ENCODE results near the gene PPEF2. TPM values are rescaled to one million over a fixed set of nuclear protein-coding genes. Genes with fewer than 3 reads are reported as not detected.
"Not testable (repeated sequence)": the region's sequence is repeated elsewhere in the genome, so short reads cannot be mapped to it uniquely, and the experiment has no call there.

The PPEF2 gene
- total RNA-seq, 2 donors from 2014 or later, result not detected

GRCh38 chr4:75849461-75849860 is 52.8 kb downstream of the PPEF2 start:
- H3K27ac ChIP-seq, result no peak overlapping the region
- TF ChIP-seq POLR2AphosphoS5 (IDR thresholded peaks at IDR 0.05) (no peak), CTCF (IDR thresholded peaks at IDR 0.05) (no peak), POLR2A (IDR thresholded peaks at IDR 0.05) (no peak)
- H3K4me3 ChIP-seq, result no peak overlapping the region
- WGBS, result 91% methylated on average over 6 of the region's 6 CpGs
- H3K36me3 ChIP-seq, result no peaks in the 10 kb centered on the region
- H3K4me1 ChIP-seq (replicated peaks), result no peaks in the 10 kb centered on the region
- intact Hi-C loops (cut with DNase I), result loop anchor here (5.0 to 10.0 kb wide), 2 partner anchors 127 to 175 kb away; partner anchors contain the start of genes G3BP2 and USO1
- no peaks in the 10 kb centered on the region for H3K27me3 ChIP-seq (replicated peaks; ENCODE audit: insufficient read depth)
- no peak for DNase-seq (ENCODE audit: low spot score)
- no peaks in the 10 kb centered on the region for H3K9me3 ChIP-seq

- Histone ChIP-seq H3K4me1 (replicated peaks) (no peaks in the 10 kb centered on the region), H3K4me3 (no peak overlapping the region), H3K27ac (no peak overlapping the region), H3K36me3 (no peaks in the 10 kb centered on the region), H3K27me3 (replicated peaks; ENCODE audit: insufficient read depth) (no peaks in the 10 kb centered on the region), H3K9me3 (no peaks in the 10 kb centered on the region)
- no peak for DNase-seq (ENCODE audit: low spot score)
- WGBS, result 82% methylated on average over 4 of the region's 4 CpGs
- intact Hi-C loops (cut with DNase I), result loop anchor here (5.0 to 10.0 kb wide), 2 partner anchors 127 to 174 kb away; partner anchors contain the start of genes G3BP2 and USO1
- no peak for TF ChIP-seq CTCF (IDR thresholded peaks at IDR 0.05)
- no peak for TF ChIP-seq POLR2A (IDR thresholded peaks at IDR 0.05)
Measured at GRCh38 chr4:75848891-75849290, 53.4 kb downstream of the PPEF2 start.

- not testable (repeated sequence) for H3K27me3 ChIP-seq (replicated peaks; ENCODE audit: insufficient read depth); H3K27ac ChIP-seq; H3K36me3 ChIP-seq; H3K9me3 ChIP-seq; H3K4me3 ChIP-seq; H3K4me1 ChIP-seq (replicated peaks)
- intact Hi-C loops (cut with DNase I), result loop anchor here (5.0 to 10.0 kb wide), 2 partner anchors 126 to 173 kb away; partner anchors contain the start of genes G3BP2 and USO1
- peak; percentile 27 for DNase-seq (ENCODE audit: low spot score)
- peak; percentile 30 to 61 (median 56) for TF ChIP-seq CTCF (IDR thresholded peaks at IDR 0.05)
- TF ChIP-seq POLR2AphosphoS5 (IDR thresholded peaks at IDR 0.05), result peak; percentile 16
- WGBS, result 23% methylated on average over 14 of the region's 14 CpGs
Measured at GRCh38 chr4:75848171-75848760, 54.0 kb downstream of the PPEF2 start.

DNA sequence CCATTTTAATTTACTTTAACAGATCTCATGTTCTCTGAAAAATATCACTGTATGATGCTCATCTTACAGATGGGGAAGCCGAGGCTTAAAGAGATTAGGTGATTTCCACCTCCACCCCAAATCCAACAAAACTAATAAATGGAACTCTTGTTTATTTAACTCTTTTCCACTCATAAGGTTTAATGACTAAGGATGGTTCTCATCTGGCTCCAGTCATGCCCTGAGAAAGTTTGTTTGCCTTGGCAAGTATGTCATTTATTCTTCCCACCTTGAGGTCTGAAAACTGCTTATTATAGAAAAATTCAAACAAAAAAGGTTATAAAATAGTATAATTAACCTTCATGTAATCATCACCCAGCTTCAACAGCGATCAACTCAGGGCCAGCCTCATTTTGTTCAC is 56.3 kb downstream of the PPEF2 start:
- WGBS, result 64% methylated on average over 2 of the region's 2 CpGs
- TF ChIP-seq CTCF (IDR thresholded peaks at IDR 0.05) (no peak), POLR2A (IDR thresholded peaks at IDR 0.05) (no peak), POLR2AphosphoS5 (IDR thresholded peaks at IDR 0.05) (no peak)
- Histone ChIP-seq H3K27ac (no peak overlapping the region), H3K36me3 (no peaks in the 10 kb centered on the region), H3K4me1 (replicated peaks) (no peaks in the 10 kb centered on the region), H3K9me3 (no peaks in the 10 kb centered on the region), H3K27me3 (replicated peaks; ENCODE audit: insufficient read depth) (no peaks in the 10 kb centered on the region), H3K4me3 (no peak overlapping the region)
- DNase-seq (ENCODE audit: low spot score), result no peak
- intact Hi-C loops (cut with DNase I), result loop anchor here (5.0 to 10.0 kb wide), 2 partner anchors 124 to 171 kb away; partner anchors contain the start of genes G3BP2 and USO1

- intact Hi-C loops (cut with DNase I), result loop anchor here (10.0 kb wide), 1 partner anchor 169 kb away; the partner anchor contains the start of gene G3BP2
- Histone ChIP-seq H3K27me3 (replicated peaks; ENCODE audit: insufficient read depth) (no peaks in the 10 kb centered on the region), H3K4me3 (no peak overlapping the region), H3K36me3 (no peaks in the 10 kb centered on the region), H3K27ac (peak overlapping the region in 1 of 2 donors; percentile 27), H3K9me3 (no peaks in the 10 kb centered on the region), H3K4me1 (replicated peaks) (no peaks in the 10 kb centered on the region)
- WGBS, result 96% methylated on average over 3 of the region's 3 CpGs
- no peak for DNase-seq (ENCODE audit: low spot score)
- TF ChIP-seq POLR2AphosphoS5 (IDR thresholded peaks at IDR 0.05) (no peak), POLR2A (IDR thresholded peaks at IDR 0.05) (no peak), CTCF (IDR thresholded peaks at IDR 0.05) (no peak)
Measured at GRCh38 chr4:75844151-75844662, 58.0 kb downstream of the PPEF2 start.
